Activated effector memory CD4-positive, alpha-beta T cell treated with anti-CD3 and anti-CD28 coated beads, Interleukin-2, amount 50 U/mL, for 16 hours (primary cell): ENCODE results near the gene SLC22A17.
"Not testable (repeated sequence)": the region's sequence is repeated elsewhere in the genome, so short reads cannot be mapped to it uniquely, and the experiment has no call there.

Source experiments
- DNase-seq: peaks from one replicate; pipeline ENCODE4 v3.0.0-alpha.2; 2020

The SLC22A17 gene

GRCh38 chr14:23352506-23353432, at the start of gene SLC22A17:
Gene SLC22A17 (minus strand): TSS chr14:23352887.
- peak; percentile 75 for DNase-seq

- no peak for DNase-seq
These were observed 48.6 kb upstream of the SLC22A17 start for GRCh38 chr14:23401291-23401690.

- not testable (repeated sequence) for DNase-seq
These were observed 47.9 kb upstream of the SLC22A17 start for GRCh38 chr14:23400496-23401149.

- DNase-seq, result no peak
These were observed 46.9 kb upstream of the SLC22A17 start for GRCh38 chr14:23399591-23399990.

- DNase-seq, result no peak
These were observed 46.4 kb upstream of the SLC22A17 start for GRCh38 chr14:23399136-23399535.

- DNase-seq, result no peak
These were observed 45.7 kb upstream of the SLC22A17 start for GRCh38 chr14:23398348-23398747.

- no peak for DNase-seq
These were observed 44.2 kb upstream of the SLC22A17 start for GRCh38 chr14:23396781-23397407.

GRCh38 chr14:23396126-23396525, 43.4 kb upstream of the SLC22A17 start:
- DNase-seq, result no peak

GRCh38 chr14:23392613-23393012, 39.9 kb upstream of the SLC22A17 start:
- DNase-seq, result no peak

- DNase-seq, result not testable (repeated sequence)
These were observed 37.2 kb upstream of the SLC22A17 start for GRCh38 chr14:23389871-23390270.

GRCh38 chr14:23389396-23389795, 36.7 kb upstream of the SLC22A17 start:
- no peak for DNase-seq

- no peak for DNase-seq
These were observed 36.3 kb upstream of the SLC22A17 start for GRCh38 chr14:23388996-23389395.

- no peak for DNase-seq
These were observed 35.5 kb upstream of the SLC22A17 start for GRCh38 chr14:23387916-23388882.

- no peak for DNase-seq
These were observed 34.3 kb upstream of the SLC22A17 start for GRCh38 chr14:23386999-23387398.

GRCh38 chr14:23386266-23386657, 33.6 kb upstream of the SLC22A17 start:
- DNase-seq, result not testable (repeated sequence)

GRCh38 chr14:23385642-23386265, 33.1 kb upstream of the SLC22A17 start:
- no peak for DNase-seq

- no peak for DNase-seq
These were observed 32.6 kb upstream of the SLC22A17 start for GRCh38 chr14:23385244-23385641.

GRCh38 chr14:23384364-23385080, 31.8 kb upstream of the SLC22A17 start:
- DNase-seq, result no peak

- DNase-seq, result no peak
These were observed 30.2 kb upstream of the SLC22A17 start for GRCh38 chr14:23382731-23383440.

GRCh38 chr14:23382276-23382675, 29.6 kb upstream of the SLC22A17 start:
- no peak for DNase-seq

GRCh38 chr14:23381871-23382270, 29.2 kb upstream of the SLC22A17 start:
- DNase-seq, result no peak
